Mucosa of gallbladder (tissue), 1 donor: ENCODE measurements around the gene LRRIQ4. TPM values are rescaled to one million over a fixed set of nuclear protein-coding genes. Genes with fewer than 3 reads are reported as not detected.
A peak's percentile ranks its signal among the peaks of the same experiment; 100 is the strongest.

Experiments used
- DNase-seq: peaks from one replicate; pipeline ENCODE4 v3.0.0-alpha.2; 2020; ENCODE audit warnings: low spot score
- total RNA-seq: library from RNA; stranded (reverse); gene quantifications from one replicate; pipeline ENCODE4 v1.2.1, GENCODE V29; 2021
- donor health status: DM: no; HTN: no; CAD: no.

Gene LRRIQ4
- total RNA-seq = not detected

GRCh38 chr3:169812332-169813235 lies at the start of gene LRRIQ4, which contains the start of gene LRRC34:
Gene LRRIQ4, plus strand, starts transcription at chr3:169812870. Its CDS starts 9,052 bp downstream, at chr3:169821922.
Gene LRRC34, minus strand, starts transcription at chr3:169812904. Its CDS starts 356 bp downstream, at chr3:169812548.
- peak; percentile 59 for DNase-seq

GRCh38 chr3:169764312-169764881 lies 48.3 kb upstream of the LRRIQ4 start:
- DNase-seq = peak; percentile 57

- DNase-seq = peak; percentile 92
Observed at GRCh38 chr3:169764882-169765612, 47.6 kb upstream of the LRRIQ4 start, which contains the start of gene TERC. Gene TERC, minus strand, starts transcription at chr3:169765060.

- DNase-seq = peak; percentile 66
Observed at GRCh38 chr3:169769287-169770181, 43.1 kb upstream of the LRRIQ4 start, which contains the start of gene ACTRT3. Gene ACTRT3, minus strand, starts transcription at chr3:169769561. Its CDS starts 41 bp downstream, at chr3:169769520.

GRCh38 chr3:169771497-169772304 lies 41.0 kb upstream of the LRRIQ4 start:
- peak; percentile 71 for DNase-seq

GRCh38 chr3:169772305-169772896 lies 40.3 kb upstream of the LRRIQ4 start:
- peak; percentile 71 for DNase-seq

- DNase-seq = peak; percentile 93
Observed at GRCh38 chr3:169772897-169773816, 39.5 kb upstream of the LRRIQ4 start, which contains the start of gene MYNN. Gene MYNN, plus strand, starts transcription at chr3:169773396. Its CDS starts 900 bp downstream, at chr3:169774296.

- DNase-seq = no peak
Observed at GRCh38 chr3:169774186-169774585, 38.5 kb upstream of the LRRIQ4 start.

- no peak for DNase-seq
Observed at GRCh38 chr3:169777822-169778221, 34.8 kb upstream of the LRRIQ4 start.

GRCh38 chr3:169780742-169781141 lies 31.9 kb upstream of the LRRIQ4 start:
- DNase-seq = no peak

- no peak for DNase-seq
Observed at GRCh38 chr3:169781209-169781855, 31.3 kb upstream of the LRRIQ4 start.

GRCh38 chr3:169787120-169787519 lies 25.6 kb upstream of the LRRIQ4 start:
- DNase-seq = no peak

- DNase-seq = no peak
Observed at GRCh38 chr3:169787791-169788190, 24.9 kb upstream of the LRRIQ4 start.

- no peak for DNase-seq
Observed at GRCh38 chr3:169790219-169790618, 22.5 kb upstream of the LRRIQ4 start.

- no peak for DNase-seq
Observed at GRCh38 chr3:169790687-169791429, 21.8 kb upstream of the LRRIQ4 start.

- DNase-seq = no peak
Observed at GRCh38 chr3:169792359-169792758, 20.3 kb upstream of the LRRIQ4 start.

- DNase-seq = no peak
Observed at GRCh38 chr3:169804681-169805080, 8.0 kb upstream of the LRRIQ4 start.
